Measurements from ENCODE around the gene ENTR1. TPM values are rescaled to one million over a fixed set of nuclear protein-coding genes. Genes with fewer than 3 reads are reported as not detected.
A peak's percentile ranks its signal among the peaks of the same experiment; 100 is the strongest.

Gene ENTR1
- total RNA-seq (2013), result 24.7 TPM
- 10 to 100 TPM in 1 of 3 donors, 1 to 10 TPM in 2; 3.3 to 60.0 (median 9.6) TPM for polyA plus RNA-seq
- 18.1 and 27.9 TPM in 2 replicates for polyA minus RNA-seq
- 8.7 to 18.7 (median 14.9) reads per million in 11 experiments for total RNA-seq

- H3K36me3 Mint-ChIP-seq, result peaks cover 44 to 62% of the 10 kb centered on the region in 2 donors
- intact Hi-C loops (cut with micrococcal nuclease), result loop anchor here in 1 of 2 donors (5.0 kb wide), 1 partner anchor 48 kb away; the partner anchor contains the start of gene DNLZ
These were observed at the start of gene ENTR1, which contains the start of gene PMPCA for GRCh38 chr9:136410500-136411287. TSS of gene ENTR1 (minus strand) at chr9:136410614. CDS start at chr9:136410397, 217 bp downstream. TSS of gene PMPCA (plus strand) at chr9:136410658. CDS start at chr9:136410669, 11 bp downstream.

More at GRCh38 chr9:136410500-136411287, at the start of gene ENTR1, which contains the start of gene PMPCA:
- DNase-seq, result peak; percentile 89 to 92 (median 91)
- peaks cover 42% of the 10 kb centered on the region for H3K79me2 ChIP-seq (ENCODE audit: insufficient read depth, low read length)
- no peaks in the 10 kb centered on the region for H3K9me3 ChIP-seq (replicated peaks in 1 of 2; ENCODE audit: control insufficient read depth in 1 of 2, insufficient read depth in 1 of 2, low read length in 2 of 2)
- H3K4me2 ChIP-seq (replicated peaks; ENCODE audit: extremely low read depth, low read length, poor library complexity, severe bottlenecking), result peak within 1 kb of the TSS; percentile 91
- Mint-ChIP-seq H3K4me3 (peak within 1 kb of the TSS; percentile 86 to 91), H3K4me1 (peaks cover 26% of the 10 kb centered on the region), H3K27me3 (ENCODE audit: low read depth in 3 of 3) (peaks cover 0 to 3% (median 0%) of the 10 kb centered on the region in 3 donors), H3K9me3 (peaks cover 0 to 2% (median 0%) of the 10 kb centered on the region in 7 donors), H3K27ac (peak within 1 kb of the TSS; percentile 91 to 98 (median 95))
- WGBS (ENCODE audit: insufficient coverage), result under 1% methylated on average over 79 of the region's 83 CpGs
- H4K20me1 ChIP-seq (ENCODE audit: insufficient read depth, low read length), result peaks cover 3% of the 10 kb centered on the region
- H2AFZ ChIP-seq (ENCODE audit: insufficient read depth, low read depth, low read length, poor library complexity, severe bottlenecking), result peak within 1 kb of the TSS; percentile 83
- peak within 1 kb of the TSS; percentile 74 to 96 for H3K27ac ChIP-seq (ENCODE audit: low read depth in 1 of 2, low read length in 2 of 2)
- no peaks in the 10 kb centered on the region for H3K27me3 ChIP-seq (ENCODE audit: control insufficient read depth in 2 of 2, insufficient read depth in 2 of 2, low read length in 2 of 2)
- peaks cover 50 to 60% of the 10 kb centered on the region in 2 donors for H3K36me3 ChIP-seq (replicated peaks in 1 of 2; ENCODE audit: control insufficient read depth in 1 of 2, insufficient read depth in 2 of 2, low read length in 2 of 2)
- no peak for TF ChIP-seq CTCF (IDR thresholded peaks at IDR 0.05)
- peak within 1 kb of the TSS; percentile 66 to 99 (median 85) for H3K4me3 ChIP-seq (replicated peaks in 1 of 3; ENCODE audit: low read depth in 2 of 3, low read length in 3 of 3)
- peaks cover 22 to 25% of the 10 kb centered on the region in 2 donors for H3K4me1 ChIP-seq (ENCODE audit: control insufficient read depth in 1 of 2, insufficient read depth in 2 of 2, low read length in 2 of 2)
- H3K9ac ChIP-seq (ENCODE audit: insufficient read depth, low read length, poor library complexity, severe bottlenecking), result peak within 1 kb of the TSS; percentile 94

Data from CD14-positive monocyte (primary cell).